M059J (cell line): Measurements from ENCODE around the gene FRMD3. TPM values are rescaled to one million over a fixed set of nuclear protein-coding genes. Genes with fewer than 3 reads are reported as not detected.
"Not testable (repeated sequence)": the region's sequence is repeated elsewhere in the genome, so short reads cannot be mapped to it uniquely, and the experiment has no call there.

Source experiments
- DNase-seq: peaks from one replicate; pipeline ENCODE4 v3.0.0-alpha.2; 2012; ENCODE audit warnings: low read depth
- total RNA-seq: library from RNA; depleted of rRNA; stranded (reverse); fragments of >200 nt; shearing (Covaris generic); gene quantifications from 2 replicates; pipeline ENCODE4 v1.2.3, GENCODE V29; 2014

FRMD3 gene
- total RNA-seq, 1 experiment from 2014 or later = 5.0 TPM

DNA sequence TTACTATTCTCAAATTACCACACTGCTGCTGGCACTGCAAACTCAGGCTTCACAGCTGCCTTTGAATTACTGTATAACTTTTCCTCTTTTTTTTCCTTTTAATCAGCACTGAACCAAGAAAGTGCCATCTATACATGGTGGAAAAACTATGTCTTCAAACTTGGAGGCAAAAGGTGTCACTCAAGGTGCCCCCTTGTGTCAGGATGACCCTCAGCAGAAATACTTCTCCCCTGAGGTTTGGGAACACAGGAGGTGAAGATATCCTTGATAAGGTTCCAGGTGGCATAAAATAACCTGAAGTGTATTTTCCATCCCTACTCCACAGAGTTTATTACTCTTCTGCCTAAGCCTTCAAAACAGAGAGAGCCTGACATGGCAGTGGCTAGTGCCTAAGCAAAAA lies 14.5 kb downstream of the FRMD3 start:
- no peak for DNase-seq

DNA sequence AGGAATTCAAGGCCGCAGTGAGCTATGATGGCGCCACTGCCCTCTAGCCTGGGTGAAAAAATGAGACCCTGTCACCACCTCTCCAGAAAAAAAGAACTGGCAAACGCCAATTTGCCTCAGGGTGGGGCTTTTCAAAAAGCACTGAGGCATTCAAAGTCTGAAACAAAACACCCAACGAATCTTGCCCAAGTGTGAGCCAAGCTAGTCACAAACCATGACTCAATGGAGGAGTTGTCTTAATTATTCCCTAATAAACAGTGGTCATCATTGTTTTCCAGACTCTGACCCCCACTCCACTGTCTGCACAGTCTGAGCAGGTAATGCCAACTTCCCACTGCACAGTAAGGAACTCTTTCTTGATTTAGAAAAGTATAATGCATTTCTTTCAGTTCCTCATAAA lies 16.8 kb downstream of the FRMD3 start:
- peak; percentile 81 for DNase-seq

DNA sequence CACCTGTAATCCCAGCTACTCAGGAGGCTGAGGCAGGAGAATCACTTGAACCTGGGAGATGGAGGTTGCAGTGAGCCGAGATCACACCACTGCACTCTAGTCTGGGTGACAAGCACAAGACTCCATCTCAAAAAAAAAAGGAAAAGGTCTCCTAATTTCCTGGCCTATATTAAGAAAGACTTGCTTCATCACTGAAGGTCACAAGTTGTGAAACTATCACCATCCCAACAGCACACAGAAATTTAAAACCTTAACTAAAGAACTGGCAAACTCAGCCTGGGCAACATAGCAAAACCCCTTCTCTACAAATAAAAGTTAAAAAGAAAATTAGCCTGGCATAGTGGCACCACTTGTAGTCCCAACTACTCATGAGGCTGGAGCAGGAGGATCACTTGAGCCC lies 17.2 kb downstream of the FRMD3 start:
- no peak for DNase-seq

DNA sequence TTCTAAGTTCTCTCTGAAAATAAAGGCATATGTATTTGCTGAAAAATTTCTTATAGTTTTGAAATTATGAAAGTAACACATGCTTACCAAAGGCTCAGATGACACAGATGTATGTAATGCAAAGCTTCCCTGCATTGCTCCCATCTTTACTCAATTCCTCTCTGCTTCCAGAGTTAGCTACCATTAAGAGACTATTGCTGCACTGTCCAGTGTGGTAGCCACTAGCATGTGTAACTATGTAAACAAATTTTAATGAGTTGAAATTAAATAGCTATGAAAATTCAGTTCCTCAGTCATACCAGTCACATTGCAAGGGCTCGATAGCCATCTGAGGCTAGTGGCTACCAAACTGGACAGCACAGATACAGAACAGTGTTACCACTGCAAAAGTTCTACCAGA lies 17.9 kb downstream of the FRMD3 start:
- peak; percentile 34 for DNase-seq

DNA sequence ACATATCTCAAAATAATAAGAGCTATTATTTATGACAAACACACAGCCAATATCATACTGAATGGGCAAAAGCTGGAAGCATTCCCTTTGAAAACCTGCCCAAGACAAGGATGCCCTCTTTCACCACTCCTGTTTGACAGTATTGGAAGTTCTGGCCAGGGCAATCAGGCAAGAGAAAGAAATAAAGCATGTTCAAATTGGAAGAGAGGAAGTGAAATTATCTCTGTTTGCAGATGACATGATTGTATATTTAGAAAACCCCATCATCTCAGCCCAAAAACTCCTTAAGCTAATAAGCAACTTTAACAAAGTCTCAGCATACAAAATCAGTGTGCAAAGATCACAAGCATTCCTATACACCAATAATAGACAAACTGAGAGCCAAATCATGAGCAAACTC lies 20.2 kb downstream of the FRMD3 start:
- DNase-seq = not testable (repeated sequence)

DNA sequence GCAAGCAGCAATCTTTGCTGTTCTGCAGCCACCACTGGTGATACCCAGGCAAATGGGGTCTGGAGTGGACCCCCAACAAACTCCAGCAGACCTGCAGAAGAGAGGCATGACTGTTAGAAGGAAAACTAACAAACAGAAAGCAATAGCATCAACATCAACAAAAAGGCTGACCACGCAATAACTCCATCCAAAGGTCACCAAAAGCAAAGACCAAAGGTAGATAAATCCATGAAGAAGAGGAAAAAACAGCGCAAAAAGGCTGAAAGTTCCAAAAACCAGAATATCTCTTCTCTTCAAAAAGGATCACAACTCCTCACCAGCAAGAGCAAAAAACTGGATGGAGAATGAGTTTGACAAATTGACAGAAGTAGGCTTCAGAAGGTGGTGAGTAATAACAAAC lies 23.4 kb downstream of the FRMD3 start:
- DNase-seq = no peak

DNA sequence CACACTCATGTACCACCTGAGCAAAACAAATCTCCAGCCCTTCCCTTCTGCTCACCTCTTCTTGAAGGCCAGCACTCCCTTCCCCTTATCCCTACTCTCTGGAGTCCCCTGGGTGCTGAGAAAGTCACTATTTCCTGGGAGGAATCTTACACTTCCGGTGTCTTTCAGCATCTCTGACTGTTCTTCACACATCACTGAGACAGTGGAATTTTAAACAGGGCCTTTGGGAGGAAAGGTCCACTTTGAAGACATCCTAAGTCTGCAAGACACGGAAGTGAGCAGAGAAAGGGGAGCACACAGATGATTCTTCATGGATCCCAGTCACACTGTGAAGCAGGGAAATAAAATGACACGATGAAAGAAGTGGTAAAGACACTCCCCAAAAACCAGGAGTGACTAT lies 25.6 kb downstream of the FRMD3 start:
- no peak for DNase-seq

DNA sequence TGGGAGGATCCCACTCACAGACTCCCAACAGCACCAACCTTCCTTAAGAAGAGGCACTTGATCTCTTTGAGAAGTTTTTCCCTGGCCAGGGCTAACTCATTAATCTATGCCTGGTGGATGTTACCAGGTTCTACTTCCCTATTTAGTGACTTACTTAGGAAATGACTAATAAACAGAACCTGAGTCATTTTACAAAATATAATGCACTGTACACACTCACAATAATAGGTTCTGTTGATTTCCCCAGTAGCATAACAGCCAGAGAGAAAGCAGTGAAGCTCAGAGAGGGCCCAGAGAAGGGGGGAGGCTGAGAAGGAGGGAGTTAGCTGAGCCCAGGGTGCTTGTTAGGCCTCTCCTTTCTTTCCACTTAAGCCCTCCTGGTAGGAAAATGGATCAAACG lies 27.1 kb downstream of the FRMD3 start:
- DNase-seq = peak; percentile 89

DNA sequence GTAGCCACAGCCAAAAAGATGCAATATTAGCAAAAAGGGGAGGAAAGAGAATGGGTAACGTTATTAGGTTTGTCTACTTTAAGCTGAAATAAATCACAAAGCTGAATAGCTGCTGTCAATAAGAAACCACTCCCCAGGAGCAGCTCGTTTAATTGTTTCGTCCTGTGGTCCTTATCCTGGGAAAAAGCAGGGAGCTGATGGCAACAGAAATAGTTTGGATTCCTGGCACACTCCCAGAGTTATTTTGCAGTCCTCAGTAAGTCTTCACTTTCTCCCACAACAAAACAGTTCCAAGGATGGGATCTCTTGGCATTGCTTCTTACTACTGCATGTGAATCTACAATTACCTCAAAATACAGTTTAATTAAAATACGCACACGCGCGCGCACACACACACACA lies 28.8 kb downstream of the FRMD3 start:
- DNase-seq = peak; percentile 81

DNA sequence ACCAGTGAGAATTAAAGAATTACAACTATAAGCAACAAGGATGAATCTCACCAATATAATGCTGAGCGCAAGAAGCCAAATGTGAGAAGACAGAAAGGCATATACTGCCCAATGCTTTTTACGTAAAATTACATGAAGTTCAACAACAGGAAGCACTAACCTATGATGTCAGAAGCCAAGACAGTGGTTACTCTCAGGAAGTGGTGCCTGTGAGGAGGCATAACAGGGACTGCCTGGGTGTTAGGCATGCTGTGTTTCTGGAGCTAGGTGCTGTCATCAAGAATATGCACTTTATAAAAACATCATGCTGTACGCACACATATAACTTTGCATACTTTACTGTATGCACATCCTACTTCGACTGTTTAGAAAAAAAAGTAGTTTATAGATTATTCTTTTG lies 30.1 kb downstream of the FRMD3 start:
- DNase-seq = peak; percentile 37

DNA sequence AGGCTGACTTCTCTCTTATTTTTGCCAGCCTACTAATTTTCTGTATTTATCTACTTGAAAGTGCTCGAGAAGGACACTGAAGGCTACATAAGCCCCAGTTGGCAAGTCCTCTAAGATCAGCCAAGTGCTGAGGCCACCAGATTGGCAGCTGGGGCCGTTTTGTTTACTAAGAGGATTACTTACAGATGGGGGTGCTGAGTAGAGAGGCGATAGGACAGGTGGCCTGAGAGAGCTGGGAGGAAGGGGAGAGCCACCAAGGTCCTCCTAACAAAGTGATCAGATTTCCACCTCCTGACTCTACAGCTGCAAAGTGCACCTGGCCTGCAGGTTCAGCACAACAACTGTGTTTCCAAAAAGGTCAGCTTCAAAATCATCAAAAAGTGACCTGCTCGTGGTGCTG lies 32.9 kb downstream of the FRMD3 start:
- no peak for DNase-seq

DNA sequence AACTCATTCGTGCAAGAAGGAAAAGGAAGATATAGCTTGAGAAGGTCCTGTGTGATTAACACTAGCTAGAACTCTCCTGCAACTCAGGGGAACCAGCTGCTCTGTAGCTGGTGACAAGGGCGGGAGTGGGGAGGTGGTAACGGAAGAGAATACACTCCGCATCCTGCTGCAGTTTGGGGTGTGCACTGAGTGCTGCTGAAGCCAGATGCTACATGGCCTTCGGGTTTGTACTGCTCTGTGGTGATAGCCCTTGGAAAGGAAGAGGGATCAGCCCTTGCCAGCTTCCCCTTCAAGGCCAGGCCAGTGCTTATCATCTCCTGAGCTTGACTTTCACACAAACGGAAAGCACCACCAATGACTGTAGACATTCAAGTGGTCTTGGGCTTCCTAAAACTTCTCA lies 34.3 kb downstream of the FRMD3 start:
- DNase-seq = no peak

DNA sequence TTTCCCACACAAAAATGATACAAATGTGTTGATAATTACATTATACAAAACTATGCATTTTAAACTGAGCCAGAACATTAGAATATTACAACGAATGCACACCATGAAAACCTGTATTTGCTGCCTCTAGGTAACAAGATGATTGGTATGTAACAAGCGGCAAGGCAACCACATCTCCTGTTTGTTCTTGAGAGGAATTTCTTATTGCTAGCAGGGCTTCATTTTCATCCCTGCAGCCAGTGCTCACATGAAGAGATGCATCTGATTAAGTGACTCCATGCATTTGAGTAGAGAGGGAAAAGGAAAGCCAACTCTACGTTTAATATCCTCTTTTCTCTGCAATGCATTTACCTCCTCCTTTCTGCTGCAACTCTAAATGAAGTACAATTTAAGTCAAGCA lies 36.6 kb downstream of the FRMD3 start:
- DNase-seq = peak; percentile 49

DNA sequence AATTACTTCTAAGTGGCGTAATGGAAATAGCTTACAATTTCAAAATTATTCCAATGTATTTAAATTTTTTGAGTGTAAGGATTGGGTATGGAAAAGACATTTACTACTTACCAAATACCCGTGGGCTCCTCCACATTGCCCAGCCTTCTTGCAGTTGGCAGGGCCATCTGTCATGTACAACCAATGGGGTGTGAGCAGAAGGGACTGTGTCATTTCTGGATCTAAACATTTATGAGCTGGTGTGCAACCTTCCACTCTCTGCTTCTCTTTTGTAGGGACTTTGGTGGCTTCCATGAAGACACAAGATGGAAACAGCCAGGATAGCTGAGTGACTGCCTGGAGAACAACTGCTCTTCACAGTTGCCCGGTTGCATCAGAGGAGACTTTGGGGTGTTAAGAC lies 40.8 kb downstream of the FRMD3 start:
- DNase-seq = no peak

DNA sequence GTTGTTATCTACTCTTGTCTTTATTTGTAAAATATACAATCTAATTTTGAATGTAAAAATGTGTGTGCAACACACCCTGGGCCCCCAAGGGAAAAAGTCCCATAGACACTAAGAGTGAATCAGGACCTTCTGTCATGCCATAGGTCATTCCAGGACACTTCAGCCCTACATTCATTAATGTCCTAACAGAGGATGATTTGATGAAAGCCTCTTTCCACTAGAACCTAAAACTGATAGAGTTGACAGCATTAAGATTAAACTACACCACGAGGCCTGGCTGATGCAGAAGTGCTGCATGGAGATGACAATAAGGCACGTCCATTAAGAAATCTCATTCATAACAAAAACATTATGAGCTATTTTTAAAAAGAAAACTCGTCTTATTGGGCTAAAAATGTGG lies 46.2 kb downstream of the FRMD3 start:
- peak; percentile 26 for DNase-seq

DNA sequence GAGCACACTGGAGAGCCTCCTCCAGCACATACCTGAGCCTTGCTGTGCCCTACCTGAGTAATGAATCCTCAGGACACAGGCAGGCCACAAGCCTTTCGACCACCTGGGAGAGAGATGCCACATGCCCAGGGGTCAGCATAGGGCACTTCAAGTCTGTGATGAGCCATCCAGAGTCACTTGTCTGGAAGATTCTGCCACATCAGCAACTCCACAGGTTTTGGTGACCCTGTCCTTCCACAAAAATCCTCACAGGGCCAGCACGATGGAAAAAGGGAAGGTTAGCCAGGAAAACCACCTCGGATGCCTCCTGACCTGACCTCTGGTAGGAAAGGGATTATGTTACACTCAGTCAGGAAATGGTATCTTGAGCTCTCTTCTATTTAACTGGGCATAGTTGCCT lies 46.8 kb downstream of the FRMD3 start:
- DNase-seq = peak; percentile 32

DNA sequence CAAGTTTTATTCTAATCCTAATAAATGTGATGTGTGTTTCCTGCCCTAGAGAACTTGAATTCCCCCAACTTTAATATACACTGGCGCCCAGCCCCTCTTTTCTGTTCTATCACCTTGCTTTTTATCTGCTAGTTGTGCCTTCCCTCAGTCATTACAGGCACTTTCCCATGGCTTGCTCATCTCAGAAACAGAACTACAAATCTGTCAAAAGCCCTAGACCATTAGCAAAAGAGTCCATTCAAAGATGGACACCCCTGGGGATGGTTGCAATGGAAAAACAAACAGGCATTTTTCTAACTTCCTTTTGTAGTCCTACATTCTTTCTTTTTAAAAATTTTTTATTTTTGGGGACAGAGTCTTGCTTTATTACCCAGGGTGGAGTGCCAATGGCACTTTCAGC lies 48.2 kb downstream of the FRMD3 start:
- DNase-seq = no peak

DNA sequence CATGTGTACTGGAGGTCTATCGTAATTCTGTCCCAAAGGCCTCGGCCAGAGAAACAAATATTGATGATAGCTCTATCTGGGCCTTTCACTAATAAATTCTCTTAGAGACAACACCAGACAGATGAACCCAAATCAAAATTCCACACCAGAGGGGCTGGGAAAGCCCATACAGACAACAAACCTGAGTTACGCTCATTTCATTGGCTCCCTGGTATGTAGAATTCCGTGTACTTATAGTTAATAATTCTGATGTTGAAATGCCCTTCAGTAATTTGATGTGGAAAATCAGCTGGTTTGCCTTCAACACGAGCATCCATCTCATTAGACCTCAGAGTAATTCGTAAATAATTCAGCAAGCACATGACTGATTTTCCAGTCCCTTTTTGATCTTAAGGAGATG lies 53.2 kb downstream of the FRMD3 start:
- no peak for DNase-seq

DNA sequence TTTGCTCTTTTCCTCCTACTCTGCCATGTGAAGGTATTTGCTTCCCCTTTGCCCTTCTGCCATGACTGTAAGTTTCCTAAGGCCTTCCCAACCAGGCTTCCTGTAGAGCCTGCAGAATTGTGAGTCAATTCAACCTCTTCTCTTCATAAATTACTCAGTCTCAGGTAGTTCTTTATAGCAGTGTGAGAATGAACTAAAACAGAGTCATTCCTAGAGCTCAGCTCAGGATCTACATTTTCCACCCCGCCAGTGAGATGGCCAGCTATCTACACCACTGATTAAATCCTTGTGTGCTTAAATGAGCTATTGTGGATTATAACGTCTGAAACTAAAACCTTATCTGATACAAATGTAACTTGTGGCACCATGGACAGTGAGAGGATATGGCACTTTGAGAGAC lies 55.0 kb downstream of the FRMD3 start:
- no peak for DNase-seq

DNA sequence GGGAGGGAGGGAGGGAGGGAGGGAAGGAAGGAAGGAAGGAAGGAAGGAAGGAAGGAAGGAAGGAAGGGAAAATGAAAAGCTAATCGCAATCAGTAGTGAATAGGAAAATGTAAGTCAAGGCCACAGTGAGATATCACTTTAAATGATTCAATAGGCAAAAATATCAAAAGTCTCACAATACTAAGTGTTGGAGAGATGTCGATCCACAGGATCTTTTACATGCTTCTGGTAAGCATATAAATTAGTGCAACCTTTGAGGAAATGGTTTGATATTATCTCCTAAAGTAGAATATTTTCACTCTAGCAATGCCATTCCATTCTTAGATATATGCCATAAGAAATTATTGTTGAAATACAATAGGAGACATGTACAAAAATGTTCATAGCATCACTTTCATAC lies 58.4 kb downstream of the FRMD3 start:
- no peak for DNase-seq

DNA sequence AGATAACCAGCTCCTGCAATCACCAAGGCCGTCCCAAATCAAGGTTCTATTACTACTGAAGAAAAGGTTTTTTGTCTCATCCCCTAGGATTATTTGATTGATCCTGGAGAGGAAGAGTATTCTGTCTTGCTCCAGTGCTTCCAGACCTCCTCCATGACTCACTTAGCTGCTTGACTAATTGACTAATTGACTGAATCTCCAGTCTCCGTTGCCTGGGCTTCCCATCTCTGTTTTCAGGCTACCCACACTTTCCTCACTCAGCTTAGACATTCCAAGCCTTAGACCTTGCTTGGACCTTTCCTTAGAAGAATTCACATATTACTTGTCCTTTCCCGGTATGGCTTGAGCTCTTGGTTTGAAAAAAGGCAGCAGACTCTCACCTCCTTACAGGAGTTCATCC lies 60.6 kb downstream of the FRMD3 start:
- peak; percentile 83 for DNase-seq

DNA sequence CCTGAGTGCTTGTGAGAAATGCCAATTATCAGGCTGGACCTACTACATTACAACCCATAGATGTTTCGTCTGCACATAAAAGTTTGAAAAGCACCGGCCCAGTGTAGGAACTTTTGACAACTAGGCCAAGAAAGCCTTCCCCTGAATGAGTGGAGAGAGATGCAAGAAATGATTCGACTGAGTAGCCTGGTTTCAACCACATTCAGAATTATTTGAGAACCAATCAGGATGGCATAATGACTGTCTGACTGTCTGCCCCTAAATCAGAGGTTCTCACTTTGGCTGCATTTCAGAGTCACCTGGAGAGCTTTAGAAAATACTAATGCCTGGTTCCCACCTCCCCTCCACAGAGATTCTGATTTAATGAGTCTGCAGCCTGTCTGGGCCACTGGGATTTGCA lies 61.1 kb downstream of the FRMD3 start:
- peak; percentile 15 for DNase-seq

DNA sequence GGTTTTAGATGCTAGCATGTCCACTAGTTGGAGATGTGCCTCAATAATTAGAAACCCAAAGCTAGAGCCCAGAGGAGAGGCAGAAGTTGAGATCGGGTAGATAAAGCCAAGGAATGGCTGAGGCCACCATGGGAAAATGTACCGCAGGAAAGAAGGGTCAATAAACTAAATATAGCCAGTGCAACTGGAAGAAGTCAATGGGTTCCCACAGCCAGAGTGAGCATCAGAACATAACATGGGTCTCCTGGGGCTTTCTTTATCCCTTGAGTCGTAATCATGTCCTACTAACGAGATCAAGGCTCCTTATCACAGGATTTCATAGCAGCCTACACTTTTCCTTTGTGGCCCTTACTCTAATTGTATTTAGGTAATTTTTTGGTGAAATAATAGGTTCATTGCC lies 61.7 kb downstream of the FRMD3 start:
- DNase-seq = no peak

DNA sequence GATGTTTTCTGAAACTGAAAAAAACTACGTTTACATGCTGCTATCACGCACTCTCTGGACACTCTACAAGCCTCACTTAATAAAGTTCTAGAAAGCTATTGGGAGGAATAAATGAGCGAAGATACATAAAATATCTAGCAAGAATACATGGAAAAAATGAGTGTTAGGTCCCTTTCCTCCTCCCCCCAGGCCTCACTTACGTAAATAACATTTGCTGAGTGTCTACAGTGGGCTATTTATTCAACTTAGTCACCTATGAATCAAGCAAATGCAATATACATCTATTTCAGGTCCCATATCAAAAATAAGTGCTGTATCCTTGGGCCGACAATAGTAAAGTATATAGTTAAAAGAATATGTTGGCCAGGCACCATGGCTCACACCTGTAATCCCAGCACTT lies 62.5 kb downstream of the FRMD3 start:
- no peak for DNase-seq

DNA sequence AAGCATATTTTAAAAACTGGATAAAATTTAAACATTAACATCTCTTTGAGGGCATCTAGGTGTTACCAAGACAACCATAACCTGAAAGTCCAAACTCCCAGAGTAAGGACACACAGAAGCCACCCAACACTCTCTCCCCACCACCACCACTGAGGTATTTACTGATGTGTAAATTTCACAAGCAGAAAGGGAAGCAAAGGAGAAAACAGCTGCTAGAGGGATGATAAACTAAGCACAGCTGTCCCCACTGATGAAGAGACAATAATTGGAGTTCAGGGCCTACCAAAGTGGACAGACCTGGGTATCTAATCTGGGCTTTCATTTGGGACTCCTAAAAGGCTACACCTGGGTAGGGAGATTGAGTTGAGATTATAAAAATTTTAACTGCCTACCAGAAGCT lies 63.6 kb downstream of the FRMD3 start:
- DNase-seq = no peak
